ENCODE measurements around the gene GPR161.

- no peak for TF ChIP-seq TARDBP (IDR thresholded peaks at IDR 0.05)
- TF ChIP-seq NFRKB (IDR thresholded peaks at IDR 0.05): no peak
Measured at GRCh38 chr1:168178638-168179437, 42.1 kb upstream of the GPR161 start, which contains the start of gene TIPRL.

Measured in HEK293T (cell line).